MV-4-11 (cell line): ENCODE results near the gene SUN5.
"Not testable (repeated sequence)": the region's sequence is repeated elsewhere in the genome, so short reads cannot be mapped to it uniquely, and the experiment has no call there.

Experiments
- DNase-seq: peaks from one replicate; lab custom pipeline; 2025; lab: John Stamatoyannopoulos, UW

Gene SUN5

DNA sequence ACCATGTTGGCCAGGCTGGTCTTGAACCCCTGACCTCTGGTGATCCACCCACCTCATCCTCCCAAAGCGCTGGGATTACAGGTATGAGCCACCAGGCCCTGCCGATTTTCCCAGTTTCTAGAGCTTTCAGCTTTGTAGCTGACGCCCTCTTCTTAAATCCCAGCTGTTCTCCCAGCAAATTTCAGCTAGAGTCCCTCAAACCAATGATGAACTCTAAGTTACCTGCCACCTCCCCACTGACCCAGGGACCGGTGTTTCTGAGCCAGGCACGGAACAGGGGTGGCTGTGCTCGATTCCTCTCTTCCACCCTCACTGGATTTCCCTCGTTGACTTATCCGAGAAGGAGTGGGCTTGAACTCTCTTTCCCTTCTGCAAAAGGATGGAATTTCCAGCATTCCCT, 39.1 kb downstream of the SUN5 start:
- no peak for DNase-seq

DNA sequence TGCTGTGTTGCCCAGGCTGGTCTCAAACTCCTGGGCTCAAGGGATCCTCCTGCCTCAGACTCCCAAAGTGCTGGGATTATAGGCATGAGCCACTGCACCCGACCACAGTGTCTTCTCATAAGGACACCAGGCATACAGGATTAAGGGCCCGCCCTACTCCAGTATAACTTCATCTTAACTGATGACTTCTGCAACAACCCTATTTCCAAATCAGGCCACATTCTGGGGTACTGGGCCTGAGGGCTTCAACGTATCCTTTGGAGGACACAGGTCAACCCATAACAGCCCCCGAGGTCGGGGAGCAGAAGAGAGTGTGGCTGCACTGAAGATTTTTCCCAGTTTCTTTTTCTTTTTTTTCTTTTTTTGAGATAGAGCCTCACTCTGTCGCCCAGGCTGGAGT, 39.7 kb downstream of the SUN5 start:
- no peak for DNase-seq

DNA sequence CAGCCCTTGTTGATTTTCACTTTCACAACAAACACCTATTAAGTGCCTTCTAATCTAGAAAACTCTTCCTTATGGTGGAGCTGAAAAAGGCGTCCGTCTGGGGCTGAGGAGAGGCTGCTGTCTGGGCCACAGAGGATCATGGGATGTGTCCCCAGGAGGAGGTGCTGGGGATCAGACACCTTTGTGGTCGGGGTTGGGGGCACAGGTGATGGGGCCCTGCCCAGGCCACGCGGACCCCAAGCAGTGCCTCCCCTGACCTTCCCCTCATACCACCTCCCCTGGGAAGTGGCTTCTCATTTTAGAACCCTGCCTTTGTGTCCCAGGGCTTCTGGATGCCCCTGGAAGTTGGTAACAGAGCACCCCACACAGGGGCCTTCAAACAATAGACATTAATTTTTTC, 41.1 kb downstream of the SUN5 start:
- no peak for DNase-seq

DNA sequence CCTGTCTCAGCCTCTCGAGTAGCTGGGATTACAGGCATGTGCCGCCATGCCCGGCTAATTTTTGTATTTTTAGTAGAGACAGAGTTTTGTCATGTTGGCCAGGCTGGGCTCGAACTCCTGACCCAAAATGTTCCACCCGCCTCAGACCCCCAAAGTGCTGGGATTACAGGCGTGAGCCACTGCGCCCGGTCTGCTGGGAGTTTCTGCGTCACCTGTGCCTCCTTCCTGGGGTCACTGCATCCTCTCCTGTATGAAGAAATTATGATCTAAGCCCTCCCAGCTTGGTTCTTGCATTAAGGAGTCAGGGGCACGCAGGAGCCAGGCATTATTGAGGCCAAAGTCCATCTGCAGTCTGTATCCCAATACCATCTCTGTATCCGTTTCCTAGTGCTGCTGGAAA, 41.6 kb downstream of the SUN5 start:
- DNase-seq, result not testable (repeated sequence)

DNA sequence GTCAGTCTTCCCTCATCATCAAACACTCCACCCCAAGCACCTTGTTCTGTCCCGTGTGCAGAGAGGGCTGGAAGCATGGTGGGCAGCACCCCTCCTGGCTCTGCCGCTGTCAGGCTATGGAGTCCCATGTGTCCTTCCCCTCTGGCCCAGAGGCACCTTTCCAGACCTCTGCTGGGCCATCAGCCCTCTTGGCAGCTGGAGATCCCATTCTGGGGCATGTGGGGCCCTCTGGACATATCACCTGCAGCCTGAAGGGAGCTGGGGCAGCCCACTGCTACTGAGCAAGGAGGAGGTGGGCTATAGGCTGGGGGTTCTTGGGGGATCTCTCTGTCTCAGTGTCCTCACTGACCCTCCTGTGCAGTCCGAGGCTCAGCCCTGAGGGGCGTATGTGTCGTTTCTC, 42.2 kb downstream of the SUN5 start:
- DNase-seq, result no peak

DNA sequence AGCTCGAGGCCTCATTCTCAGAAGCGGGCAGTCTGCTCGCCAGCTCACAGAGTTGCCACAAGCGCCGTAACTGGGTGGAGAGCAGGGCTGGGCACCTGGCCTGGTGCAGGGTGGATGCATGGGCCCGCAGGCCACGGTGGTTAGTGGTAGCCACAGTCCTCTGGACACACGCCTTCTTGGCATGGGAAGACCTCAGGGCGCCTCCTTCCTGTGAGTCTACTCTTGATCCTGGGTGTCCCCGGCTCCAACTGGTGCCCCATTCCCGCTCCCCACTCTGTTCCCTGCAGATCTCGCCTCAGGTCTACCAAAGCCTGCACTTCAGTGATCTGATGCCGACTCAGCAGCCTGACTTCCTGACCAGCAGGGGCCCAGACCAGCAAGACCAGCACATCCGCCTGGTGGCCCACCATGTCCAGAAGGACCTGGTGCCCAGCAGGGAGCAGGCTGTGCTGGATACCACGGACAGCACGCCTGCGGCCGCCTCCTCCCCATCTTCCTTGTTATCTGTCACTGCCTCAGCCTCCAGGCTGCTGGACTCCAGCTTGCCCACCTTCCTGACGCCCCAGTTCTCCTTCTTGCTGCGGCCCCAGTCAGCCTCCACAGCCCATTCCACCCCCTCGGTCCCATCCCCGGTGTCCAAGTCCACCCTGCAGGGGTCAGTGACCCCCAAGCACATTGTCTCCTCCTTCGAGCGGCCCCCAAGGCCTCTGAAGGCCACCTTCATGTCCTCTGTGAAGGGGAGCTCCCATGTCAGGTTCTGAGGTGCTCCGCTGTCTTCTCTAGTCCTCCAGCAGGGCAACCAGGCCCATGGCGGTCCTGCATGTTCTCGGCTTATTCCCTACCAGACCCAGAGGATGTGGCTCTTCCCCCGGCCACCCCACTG, 43.1 kb downstream of the SUN5 start:
- no peak for DNase-seq

DNA sequence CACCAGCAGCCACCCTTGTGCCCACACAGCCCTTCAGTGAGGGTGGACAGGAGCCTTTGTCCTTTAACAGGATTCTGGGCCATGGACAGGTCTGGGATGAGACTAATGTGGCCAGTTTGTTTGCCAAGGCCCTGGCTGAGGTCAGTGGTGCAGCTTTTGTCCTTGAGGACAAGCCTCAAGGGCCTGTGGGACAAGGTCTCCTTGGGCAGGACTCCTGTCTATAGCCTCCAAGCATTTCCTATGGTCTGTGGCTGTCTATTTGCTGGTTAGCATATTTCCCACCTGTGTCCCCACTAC, 44.1 kb downstream of the SUN5 start:
- no peak for DNase-seq

DNA sequence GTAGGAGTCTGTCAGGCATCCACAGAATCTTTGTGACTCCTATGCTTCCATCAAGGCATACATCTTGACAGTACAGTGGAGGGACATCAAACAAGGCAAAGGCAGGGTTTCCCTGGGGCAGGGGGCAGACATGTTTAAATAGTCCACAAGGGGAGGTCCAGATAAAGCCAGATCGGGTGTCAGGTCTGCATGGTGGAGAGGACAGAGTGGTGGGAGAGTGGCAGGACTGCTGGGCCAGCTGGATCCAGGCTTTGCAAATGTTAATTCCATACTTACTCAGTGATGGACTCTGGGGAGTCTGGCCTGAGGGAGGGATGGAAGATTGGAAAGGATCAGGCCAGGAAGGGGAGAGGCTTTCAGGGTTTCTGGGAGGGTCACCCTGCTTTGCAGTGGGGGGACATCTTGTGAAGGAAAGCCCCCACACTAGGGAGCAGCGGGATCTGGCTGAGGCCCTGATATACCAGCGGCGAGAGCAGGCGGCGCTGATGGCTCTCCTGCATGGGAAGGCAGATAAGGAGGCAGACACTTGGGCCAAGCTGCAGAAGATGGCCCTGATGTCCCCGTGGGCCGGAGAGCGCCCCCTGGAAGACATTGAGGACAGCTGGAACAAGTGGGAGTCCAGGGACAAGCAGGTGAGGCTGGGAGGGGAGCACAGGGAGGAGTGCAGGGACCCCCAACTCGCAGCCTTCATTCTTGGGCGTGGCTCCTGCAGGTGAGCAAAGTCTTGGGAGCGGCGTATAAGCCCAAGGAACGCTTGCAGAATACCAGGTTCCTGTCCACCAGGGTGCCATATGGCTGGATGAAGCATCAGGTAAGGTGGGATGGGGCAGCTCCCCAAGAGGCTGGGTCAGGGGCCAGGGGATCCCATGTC, 44.6 kb downstream of the SUN5 start:
- DNase-seq, result no peak

DNA sequence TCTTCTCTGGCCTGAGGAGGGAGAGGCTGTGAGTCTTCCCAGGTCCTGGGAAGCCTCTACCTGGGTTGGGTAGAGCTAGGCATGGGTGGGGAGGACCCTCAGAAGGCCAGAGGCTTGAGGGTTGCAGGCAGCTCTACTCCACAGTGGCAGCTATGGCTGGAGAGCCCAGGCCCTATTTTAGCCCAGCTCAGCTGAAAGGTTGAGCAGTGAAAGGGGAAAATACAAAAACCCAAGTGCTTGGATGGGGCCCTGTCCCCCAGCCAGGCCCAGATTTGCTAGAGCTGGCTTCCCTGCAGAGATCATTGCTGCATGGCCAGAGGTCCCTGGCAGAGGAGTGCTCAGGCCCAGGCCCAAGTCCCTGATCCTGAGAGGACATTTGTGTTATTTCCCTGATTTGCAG, 45.7 kb downstream of the SUN5 start:
- DNase-seq, result no peak

DNA sequence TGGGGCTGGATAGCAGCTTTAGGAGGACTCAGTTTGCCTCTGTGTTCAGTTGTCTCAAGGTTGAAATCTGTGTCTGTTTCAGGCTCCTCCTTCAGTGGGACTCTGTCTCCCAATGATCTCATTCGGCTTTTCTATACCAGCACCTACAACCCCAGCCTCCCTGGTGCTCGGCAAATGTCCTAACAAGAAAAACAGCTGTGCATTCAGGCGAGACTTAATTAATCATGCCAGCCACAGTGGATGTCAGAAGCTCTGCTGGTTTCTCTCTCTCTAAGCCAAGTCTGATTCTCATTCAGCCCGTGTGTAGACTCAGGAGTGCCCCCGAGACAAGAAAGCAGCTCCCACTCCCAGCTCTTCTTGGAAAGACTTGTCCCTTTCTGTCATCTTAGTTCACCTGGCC, 46.8 kb downstream of the SUN5 start:
- DNase-seq, result no peak

DNA sequence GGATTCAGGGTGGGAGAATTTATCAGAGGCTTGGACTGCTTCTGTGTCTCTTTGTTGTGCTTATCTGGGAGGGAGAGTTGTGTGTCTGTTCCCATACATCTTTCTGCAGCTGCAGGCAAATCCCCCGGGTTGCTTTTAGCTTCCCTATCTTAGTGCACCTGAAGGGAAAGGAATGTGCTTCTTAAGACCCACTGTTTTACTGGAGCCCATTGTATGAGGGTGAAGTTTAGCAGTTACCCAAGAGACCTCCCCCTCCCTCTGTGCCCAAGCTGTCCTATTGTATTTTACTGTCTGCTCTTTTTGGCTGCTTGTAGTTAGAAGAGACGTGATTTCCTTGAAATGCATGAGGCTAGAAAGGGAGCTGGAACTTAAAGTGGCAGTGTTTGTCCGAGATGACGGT, 53.7 kb downstream of the SUN5 start:
- DNase-seq, result not testable (repeated sequence)

DNA sequence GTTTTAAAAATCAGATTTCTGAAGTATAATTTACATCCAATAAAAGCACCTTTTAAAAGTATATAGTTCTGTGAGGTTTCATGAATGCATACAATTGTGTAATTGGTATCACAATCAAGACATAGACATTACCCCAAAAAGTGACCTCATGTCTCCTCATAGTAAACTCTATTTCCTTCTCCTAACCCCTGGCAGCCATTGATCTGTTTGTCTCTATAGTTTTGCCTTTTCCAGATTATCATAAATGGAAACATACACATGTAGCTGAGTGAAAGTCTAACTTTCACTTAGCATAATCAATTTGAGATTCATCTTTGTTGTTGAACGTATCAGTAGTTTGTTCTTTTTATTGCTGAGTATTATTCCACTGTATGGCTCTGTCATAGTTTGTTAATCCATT, 57.6 kb downstream of the SUN5 start:
- DNase-seq, result no peak

DNA sequence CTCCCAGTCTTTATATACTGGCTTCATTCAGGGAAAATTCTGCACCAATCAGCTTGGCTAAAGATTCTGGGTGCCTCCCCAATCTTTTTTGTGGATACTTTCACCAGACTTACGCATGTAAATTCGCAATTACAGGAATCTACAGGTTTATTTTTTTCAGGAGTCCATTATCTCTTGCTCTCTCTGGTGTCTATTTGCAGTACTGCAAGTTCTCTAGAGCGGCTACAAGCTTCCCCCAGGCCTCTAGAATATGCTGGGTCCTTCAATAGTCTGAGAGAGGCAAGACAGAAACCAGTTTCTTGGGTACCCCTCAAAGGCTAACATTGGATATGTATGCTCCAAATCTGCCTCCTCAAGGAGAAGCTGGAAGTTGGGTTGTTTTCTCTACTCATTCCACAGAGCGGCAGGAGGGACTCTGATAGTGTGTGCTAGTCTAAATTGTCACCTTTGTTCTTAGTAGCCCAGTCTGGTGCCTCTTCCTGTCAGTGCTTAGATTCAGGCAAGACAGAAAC, 58.5 kb downstream of the SUN5 start:
- peak; percentile 40 for DNase-seq

DNA sequence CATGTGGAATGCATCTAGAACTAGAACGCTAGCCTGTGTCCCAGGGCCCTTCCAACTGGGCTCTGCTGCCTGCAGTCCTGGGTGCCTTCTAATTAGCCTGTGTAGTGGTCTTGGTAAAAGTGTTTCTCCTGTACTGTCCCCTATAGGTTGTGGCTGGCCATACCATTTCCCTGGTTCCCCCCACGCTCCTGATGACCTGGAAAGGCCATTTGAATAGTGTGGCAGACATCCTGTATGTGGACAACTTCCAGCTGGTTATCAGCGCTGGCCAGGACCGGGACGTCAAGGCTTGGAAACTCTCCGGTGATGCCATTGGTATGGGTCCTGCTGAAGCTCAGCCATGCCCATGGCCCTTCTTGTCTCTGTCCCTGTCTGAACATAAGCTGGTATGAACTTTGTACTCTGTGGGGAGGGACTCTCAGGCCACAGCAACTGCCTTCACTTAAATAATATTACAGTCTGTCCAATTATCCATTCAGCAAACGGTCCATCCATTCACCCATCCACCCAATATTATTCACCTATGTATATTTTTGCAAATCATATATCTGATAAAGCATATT, 60.7 kb downstream of the SUN5 start:
- no peak for DNase-seq

DNA sequence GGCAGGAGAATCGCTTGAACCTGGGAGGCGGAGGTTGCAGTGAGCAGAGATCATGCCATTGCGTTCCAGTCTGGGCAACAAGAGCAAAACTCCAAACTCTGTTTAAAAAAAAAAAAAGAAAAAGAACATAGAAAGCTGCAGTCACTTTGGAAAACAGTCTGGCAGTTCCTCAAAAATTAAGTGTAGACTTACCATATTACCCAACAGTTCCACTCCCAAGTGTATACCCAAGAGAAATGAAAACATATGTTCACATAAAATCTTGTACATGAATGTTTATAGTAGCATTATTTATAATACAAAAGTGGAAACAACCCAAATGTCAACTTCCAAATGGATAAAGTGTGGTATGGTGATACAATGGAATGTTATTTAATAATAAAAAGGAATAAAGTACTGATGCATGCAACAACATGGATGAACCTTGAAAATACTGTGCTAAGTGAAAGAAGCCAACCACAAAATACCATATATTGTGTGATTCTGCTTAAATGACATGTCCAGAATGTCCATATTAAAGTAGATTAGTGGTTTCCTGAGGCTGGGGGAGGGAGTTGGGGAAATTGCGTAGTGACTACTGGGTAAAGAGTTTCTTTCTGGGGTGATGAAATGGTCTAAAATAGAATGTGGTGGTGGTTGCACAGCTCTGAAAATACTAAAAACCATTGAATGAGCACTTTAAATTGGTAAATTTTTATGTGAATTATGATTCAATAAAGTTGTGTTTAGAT, 62.9 kb downstream of the SUN5 start:
- peak; percentile 92 for DNase-seq

DNA sequence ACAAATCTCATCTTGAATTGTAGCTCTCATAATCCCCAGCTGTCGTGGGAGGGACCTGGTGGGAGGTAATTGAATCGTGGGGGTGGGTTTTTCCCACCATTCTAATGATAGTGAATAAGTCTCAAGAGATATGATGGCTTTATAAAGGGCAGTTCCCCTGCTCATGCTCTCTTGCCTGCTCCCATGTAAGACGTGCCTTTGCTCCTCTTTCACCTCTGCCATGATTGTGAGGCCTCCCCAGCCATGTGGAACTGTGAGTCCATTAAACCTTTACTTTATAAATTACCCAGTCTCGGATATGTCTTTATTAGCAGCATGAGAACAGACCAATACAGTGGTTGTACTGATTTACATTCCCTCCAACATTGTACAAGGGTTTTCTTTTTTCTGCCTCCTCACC, 69.7 kb downstream of the SUN5 start:
- no peak for DNase-seq
